ENCODE measurements around the gene ABCB1. TPM values are rescaled to one million over a fixed set of nuclear protein-coding genes. Genes with fewer than 3 reads are reported as not detected.

ABCB1 gene
- total RNA-seq (2014; rRNA removed; shearing (Covaris generic); ENCODE audit: low replicate concordance) = 0.59 and 0.81 TPM in 2 replicates

DNA sequence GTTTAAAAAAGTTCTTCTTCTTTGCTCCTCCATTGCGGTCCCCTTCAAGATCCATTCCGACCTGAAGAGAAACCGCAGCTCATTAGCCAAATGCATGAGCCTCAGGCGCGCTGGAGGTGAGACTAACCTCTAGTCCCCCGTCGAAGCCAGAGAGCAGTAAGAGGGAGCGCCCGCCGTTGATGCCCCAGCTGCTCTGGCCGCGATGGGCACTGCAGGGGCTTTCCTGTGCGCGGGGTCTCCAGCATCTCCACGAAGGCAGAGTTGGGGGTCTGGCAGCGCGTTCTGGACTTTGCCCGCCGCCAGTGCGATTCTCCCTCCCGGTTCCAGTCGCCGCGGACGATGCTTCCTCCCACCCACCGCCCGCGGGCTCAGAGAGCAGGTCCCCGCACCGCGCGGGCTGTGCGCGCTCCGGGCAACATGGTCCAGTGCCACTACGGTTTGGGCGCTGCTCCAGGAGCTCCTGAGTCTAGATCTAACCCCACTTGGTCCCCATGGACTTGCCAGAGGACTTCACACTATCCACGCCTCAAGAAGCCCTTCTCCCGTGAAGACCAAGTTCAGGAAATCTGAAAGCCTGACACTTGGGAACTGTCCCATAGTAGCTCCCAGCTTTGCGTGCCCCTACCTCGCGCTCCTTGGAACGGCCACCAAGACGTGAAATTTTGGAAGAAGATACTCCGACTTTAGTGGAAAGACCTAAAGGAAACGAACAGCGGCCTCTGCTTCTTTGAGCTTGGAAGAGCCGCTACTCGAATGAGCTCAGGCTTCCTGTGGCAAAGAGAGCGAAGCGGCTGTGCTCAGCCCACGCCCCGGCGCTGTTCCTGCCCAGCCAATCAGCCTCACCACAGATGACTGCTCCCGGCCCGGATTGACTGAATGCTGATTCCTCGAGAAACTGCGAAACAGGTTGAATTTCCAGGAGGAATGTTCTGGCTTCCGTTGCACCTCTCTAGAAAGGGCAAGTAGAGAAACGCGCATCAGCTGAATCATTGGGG, at the start of gene ABCB1:
ABCB1 (minus strand) TSS at position 755 of the 995 bp plus-strand sequence; CDS start at position 55, 700 bp downstream.
- DNase-seq = peak; percentile 45
- no peaks in the 10 kb centered on the region for H3K36me3 ChIP-seq
- H3K27me3 ChIP-seq = no peaks in the 10 kb centered on the region; the same call in 1 of the 2 replicates
- H3K9me3 ChIP-seq = no peaks in the 10 kb centered on the region
- peak within 1 kb of the TSS; percentile 44 for H3K4me3 ChIP-seq

DNA sequence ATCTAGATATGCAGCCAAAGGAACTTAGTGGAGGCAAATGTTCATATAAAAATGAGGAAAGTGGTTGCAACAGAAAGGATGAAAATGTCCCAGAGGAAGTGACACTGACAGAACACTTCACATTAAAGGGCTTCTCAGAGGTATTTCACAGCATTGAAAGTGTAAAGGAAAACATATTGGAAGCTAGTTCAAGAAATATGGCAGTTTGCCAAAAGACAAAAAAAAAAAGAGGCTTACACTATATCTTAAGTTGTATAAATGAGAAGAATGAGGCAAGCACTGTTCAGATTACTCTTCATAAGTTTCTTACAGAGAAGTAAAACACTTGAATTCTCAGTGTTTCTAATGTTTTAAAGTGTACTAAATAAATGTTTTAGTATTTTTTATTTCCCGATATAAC, 47.6 kb upstream of the ABCB1 start:
- DNase-seq = no peak
- H3K9me3 ChIP-seq = no peaks in the 10 kb centered on the region
- H3K4me3 ChIP-seq = no peak overlapping the region
- H3K36me3 ChIP-seq = no peaks in the 10 kb centered on the region
- H3K27me3 ChIP-seq = no peaks in the 10 kb centered on the region

DNA sequence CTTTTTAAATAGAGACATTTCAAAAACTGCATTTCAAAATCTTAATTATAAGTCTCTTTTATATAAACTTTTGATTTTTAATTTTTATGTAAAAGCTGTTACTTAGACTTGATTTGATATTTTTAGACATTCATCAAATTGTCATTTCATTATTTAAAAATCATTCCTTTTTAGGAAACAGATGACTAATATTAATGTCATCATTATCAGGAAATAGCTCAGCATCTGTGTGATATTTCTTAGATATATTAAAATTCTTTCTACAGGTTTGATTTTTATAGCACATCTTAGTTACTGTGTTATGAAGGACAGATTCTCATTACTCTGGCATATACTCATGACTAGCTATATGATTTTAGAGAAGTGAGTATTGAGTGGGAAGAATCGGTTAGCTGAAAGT, 44.8 kb upstream of the ABCB1 start:
- no peaks in the 10 kb centered on the region for H3K27me3 ChIP-seq
- DNase-seq = no peak
- H3K9me3 ChIP-seq = no peaks in the 10 kb centered on the region
- no peaks in the 10 kb centered on the region for H3K36me3 ChIP-seq
- no peak overlapping the region for H3K4me3 ChIP-seq

DNA sequence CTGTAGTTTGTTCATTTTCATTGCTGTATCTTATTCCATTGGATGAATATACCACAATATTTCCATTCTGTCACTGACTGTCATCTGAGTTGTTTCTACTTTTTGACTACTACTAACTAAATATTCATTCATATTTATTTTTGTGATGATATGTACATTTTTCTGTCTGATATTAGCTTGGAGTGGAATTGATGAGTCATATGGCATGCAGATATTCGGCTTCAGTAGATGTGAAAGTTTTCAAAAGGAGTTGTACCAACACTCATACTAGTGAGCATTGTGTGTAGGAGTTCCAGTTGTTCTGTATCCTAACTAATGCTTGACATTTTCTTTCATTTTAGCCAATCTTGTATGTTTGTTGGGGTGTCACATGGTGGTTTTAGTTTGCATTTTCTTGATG, 35.2 kb upstream of the ABCB1 start:
- no peaks in the 10 kb centered on the region for H3K27me3 ChIP-seq
- DNase-seq = no peak
- no peaks in the 10 kb centered on the region for H3K9me3 ChIP-seq
- no peaks in the 10 kb centered on the region for H3K36me3 ChIP-seq
- no peak overlapping the region for H3K4me3 ChIP-seq

DNA sequence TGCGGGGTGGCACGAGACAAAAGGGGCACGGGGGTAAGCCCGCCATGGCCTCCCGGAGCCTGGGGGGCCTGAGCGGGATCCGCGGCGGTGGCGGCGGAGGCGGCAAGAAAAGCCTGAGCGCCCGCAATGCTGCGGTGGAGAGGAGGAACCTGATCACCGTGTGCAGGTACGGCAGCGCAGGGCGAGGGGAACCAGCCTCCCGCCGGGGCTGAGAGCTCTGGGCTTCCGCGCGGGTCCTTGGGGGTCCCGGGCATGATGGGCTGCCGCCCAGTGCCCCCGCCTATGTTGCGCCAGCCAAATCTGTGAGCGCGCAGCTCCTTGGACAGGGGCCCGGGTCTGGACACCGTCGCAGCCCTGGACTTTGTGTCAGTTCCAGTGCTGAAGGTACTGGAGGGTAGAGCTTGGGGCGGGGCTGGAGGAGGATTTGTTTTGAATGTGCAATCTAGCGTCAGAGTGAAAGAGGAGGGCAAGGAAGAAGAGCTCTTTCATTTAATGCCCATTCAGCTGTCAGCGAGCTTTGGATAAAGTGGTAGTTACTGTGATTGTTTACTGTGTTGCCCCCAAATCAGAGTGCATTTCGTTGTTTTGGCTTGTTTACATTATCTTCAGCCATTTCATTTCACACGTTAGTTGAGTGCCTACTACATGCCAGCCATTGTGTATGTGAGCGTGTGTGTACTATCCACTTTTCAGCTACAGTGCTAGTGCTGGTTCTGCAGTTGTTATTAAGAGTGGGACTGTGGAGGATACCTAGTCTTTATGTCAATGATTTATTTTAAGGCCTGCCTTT, 28.3 kb upstream of the ABCB1 start:
- Histone ChIP-seq H3K4me3 (peak overlapping the region; percentile 55), H3K27me3 (no peaks in the 10 kb centered on the region), H3K9me3 (no peaks in the 10 kb centered on the region), H3K36me3 (no peaks in the 10 kb centered on the region)
- peak; percentile 26 for DNase-seq

DNA sequence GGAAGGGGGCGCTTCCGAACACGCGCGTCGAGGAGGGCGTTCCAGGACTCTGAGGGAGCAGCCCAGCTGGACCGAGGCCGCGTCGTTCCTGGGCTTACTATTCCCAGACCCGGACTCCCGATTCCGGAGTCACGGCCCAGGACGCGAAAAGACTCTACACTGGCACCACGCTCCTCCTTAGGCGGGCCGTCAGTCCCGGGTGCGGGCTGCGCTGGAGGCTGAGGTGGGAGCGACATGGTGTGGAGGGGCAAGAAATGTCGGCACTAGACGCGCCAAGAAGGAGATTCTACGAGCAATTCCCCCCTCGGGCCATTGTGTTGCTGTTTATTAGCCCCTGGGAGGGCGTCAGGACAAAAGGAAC, 26.9 kb upstream of the ABCB1 start:
- no peaks in the 10 kb centered on the region for H3K9me3 ChIP-seq
- H3K36me3 ChIP-seq = no peaks in the 10 kb centered on the region
- no peak for DNase-seq

DNA sequence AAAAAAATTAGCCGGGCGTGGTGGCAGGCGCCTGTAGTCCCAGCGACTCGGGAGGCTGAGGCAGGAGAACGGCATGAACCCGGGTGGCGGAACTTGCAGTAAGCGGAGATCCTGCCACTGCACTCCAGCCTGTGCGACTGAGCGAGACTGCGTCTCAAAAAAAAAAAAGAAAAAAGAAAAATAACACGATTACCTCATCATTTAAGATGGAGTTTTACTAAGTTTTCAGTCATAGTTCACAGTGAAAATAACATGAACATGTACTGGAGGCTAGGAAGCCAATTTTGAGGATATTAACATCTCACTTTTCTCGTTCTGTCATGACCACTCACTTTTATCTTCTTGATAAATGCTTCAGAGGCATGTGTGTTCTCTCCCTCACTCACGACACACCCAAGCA, 24.4 kb upstream of the ABCB1 start:
- Histone ChIP-seq H3K36me3 (no peaks in the 10 kb centered on the region), H3K27me3 (no peaks in the 10 kb centered on the region), H3K9me3 (no peaks in the 10 kb centered on the region), H3K4me3 (no peak overlapping the region)
- DNase-seq = no peak

More for the DNA sequence above, 26.9 kb upstream of the ABCB1 start:
- H3K27me3 ChIP-seq = no peaks in the 10 kb centered on the region
- H3K4me3 ChIP-seq = peak overlapping the region; percentile 55

DNA sequence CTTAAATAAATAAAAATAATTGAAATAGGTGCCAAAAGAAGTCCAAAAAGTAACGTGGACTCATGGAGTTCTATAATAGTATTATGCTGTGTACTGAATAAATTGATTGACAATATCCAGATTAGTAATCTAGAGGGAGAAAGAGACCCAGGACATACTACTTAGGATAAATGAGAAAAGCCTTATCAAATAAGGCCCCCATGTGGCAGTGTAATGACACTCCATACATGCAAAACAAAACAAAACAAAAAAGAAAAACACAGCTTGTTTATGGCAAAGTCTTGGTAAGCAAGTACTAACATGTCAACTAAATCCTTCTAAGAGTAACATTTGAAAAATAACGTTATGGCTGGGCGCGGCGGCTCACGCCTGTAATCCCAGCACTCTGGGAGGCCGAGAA, 23.9 kb upstream of the ABCB1 start:
- Histone ChIP-seq H3K4me3 (no peak overlapping the region), H3K36me3 (no peaks in the 10 kb centered on the region)

DNA sequence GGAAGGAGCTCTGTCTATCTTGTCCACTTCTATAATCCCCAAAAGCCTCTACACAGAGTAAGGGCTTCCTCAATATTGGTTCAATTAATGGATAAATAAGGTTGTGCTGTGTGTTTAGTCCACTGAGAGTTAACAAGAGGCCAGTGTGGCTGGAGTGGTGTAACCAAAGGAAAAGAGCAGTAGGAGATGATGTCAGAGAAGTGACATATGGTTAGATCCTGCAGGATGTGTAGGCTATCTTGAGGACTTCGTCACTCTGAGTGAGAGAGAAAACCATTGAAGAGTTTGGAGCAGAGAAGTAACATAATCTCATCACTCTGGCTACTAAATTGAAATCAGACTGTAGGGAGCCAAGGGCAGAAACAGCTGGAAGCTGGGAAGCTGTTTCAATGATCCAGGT, 14.5 kb upstream of the ABCB1 start:
- Histone ChIP-seq H3K27me3 (no peaks in the 10 kb centered on the region), H3K4me3 (no peak overlapping the region), H3K36me3 (no peaks in the 10 kb centered on the region), H3K9me3 (no peaks in the 10 kb centered on the region)
- no peak for DNase-seq

More for the DNA sequence above, 23.9 kb upstream of the ABCB1 start:
- no peaks in the 10 kb centered on the region for H3K9me3 ChIP-seq
- DNase-seq = no peak
- no peaks in the 10 kb centered on the region for H3K27me3 ChIP-seq

DNA sequence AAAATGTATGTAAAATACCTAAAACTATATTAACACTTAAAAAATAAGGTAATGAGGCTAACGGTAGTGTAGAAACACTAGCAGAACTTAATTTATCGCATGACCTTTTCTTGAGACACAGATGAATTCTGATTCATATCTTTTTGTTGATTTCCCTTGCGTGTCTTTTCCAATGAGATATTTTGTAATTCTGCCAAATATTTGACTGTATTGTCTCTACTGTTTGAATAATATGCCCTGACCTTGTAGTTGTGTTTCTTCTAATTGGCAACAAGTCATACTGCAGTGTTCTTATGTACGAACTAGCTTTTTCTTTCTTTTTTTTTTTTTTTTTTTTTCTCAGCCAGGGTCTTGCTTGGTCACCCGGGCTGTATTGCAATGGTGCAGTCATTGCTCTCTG, 9.2 kb upstream of the ABCB1 start:
- no peaks in the 10 kb centered on the region for H3K36me3 ChIP-seq
- no peaks in the 10 kb centered on the region for H3K9me3 ChIP-seq
- no peak for DNase-seq
- no peak overlapping the region for H3K4me3 ChIP-seq
- no peaks in the 10 kb centered on the region for H3K27me3 ChIP-seq

DNA sequence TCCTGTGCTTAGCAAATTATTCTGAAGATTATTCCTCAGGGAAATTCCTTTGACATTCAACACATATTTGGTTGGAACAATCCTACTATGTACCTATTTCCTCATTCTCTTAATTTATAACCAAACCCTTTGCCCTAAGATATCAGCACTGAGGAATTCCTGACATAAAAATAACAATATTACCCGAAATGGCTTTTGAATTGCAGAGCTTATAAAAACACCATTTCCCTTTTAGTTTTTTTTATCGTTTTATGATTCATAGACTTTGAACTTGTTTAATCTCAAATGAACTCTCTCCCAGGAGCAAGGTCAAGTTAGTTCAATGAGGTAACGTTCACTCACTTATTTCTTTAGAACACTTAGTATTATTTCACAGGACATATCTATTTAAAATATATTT, 7.7 kb upstream of the ABCB1 start:
- Histone ChIP-seq H3K36me3 (no peaks in the 10 kb centered on the region), H3K9me3 (no peaks in the 10 kb centered on the region), H3K27me3 (no peaks in the 10 kb centered on the region), H3K4me3 (no peak overlapping the region)
- no peak for DNase-seq

DNA sequence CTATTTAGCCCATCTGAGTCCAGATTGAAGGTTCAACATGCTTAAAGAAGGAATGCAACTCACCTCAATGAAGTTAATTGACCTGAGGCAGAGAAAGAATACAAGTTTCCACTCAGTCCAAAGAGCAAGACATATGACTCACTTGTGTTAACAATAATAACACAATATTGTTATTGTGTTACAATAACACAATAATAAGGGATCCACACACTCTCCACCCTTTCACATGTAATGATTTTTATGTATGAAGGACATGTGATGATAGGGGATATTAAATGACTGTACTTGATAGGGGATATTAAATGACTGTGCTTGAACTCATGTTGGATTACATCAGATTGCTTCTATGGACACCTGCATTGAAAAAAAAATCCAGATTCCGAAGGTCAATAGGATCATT, 3.6 kb upstream of the ABCB1 start:
- H3K36me3 ChIP-seq = no peaks in the 10 kb centered on the region
- H3K4me3 ChIP-seq = no peak overlapping the region
- no peaks in the 10 kb centered on the region for H3K27me3 ChIP-seq
- H3K9me3 ChIP-seq = no peaks in the 10 kb centered on the region
- DNase-seq = no peak

DNA sequence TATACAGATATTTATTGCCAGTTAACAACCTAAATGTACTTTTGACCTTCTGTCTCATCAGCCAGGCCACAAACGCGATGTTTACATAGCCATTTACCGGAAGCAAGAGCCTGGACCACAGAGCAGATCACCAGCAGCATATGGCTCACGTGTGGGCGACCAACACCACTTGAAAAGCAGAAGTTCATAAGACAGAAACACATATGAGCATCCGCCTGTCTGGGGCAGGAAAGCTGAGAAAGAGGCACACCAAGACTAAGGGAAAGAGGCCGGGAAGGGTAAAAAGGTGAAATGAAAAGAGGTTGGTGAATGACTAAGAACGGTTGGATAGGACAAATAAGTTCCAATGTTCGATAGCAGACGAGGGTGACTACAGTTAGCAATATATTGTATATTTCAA, 1.3 kb downstream of the ABCB1 start:
- Histone ChIP-seq H3K4me3 (no peak overlapping the region; the same call in 1 of the 2 replicates), H3K9me3 (no peaks in the 10 kb centered on the region), H3K36me3 (no peaks in the 10 kb centered on the region), H3K27me3 (no peaks in the 10 kb centered on the region; the same call in 1 of the 2 replicates)
- no peak for DNase-seq

DNA sequence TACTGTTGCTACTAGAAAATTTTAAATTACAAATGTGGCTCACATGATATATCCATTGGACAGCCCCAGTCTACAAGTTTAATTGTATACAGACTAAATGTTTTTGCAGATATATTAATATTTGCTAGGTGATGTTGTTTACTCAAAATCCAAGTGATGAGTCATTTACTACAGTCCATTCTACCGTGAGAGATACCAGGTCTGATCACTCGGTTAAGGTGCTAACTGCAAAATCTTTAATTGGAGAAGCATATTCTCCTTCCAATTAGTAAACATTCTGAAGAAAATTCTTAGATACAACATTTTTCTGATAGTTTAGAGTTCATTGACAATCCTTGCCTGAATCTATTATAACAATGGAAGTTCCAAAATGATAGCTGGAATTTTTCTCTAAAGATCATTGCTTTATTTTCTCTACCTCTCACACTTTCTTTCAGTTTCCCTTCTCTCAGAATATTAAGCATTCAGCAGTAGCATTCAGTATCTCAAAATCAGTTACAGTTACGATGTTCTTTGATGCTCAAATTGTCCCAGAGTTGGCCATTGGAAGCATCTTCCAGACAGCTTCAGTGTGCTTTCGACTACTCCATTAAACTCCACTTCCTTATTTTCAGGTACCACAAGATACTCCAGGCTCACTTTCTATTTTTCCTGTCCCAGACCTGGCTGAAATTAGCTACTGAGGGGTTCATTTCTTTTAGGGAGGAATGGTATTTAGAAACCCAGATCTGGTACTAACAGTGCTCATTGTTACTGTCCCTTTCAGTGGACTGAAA, 2.3 kb downstream of the ABCB1 start:
- Histone ChIP-seq H3K9me3 (no peaks in the 10 kb centered on the region), H3K27me3 (no peaks in the 10 kb centered on the region; the same call in 1 of the 2 replicates), H3K36me3 (no peaks in the 10 kb centered on the region), H3K4me3 (no peak overlapping the region)
- DNase-seq = no peak

DNA sequence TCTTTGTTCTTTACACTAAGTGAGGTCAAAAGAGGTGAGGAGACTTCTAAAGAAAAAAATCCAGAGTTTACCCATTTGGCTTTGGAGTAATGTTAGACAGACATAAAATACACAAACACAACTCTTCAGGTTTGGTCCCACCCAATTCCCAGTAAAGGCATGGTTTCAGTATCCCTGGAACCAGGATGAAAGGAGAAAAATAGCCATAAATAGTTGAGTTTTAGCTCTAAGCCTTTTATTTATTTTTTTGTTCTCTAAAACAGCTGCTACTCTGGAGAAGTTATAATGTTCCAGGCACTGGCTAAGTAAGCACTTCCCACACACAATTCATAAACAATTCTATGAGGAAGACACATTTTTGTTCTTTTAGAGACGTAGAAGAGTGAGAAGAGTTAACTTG, 4.0 kb downstream of the ABCB1 start:
- Histone ChIP-seq H3K36me3 (no peaks in the 10 kb centered on the region), H3K27me3 (no peaks in the 10 kb centered on the region; the same call in 1 of the 2 replicates), H3K9me3 (no peaks in the 10 kb centered on the region), H3K4me3 (no peak overlapping the region)
- no peak for DNase-seq

DNA sequence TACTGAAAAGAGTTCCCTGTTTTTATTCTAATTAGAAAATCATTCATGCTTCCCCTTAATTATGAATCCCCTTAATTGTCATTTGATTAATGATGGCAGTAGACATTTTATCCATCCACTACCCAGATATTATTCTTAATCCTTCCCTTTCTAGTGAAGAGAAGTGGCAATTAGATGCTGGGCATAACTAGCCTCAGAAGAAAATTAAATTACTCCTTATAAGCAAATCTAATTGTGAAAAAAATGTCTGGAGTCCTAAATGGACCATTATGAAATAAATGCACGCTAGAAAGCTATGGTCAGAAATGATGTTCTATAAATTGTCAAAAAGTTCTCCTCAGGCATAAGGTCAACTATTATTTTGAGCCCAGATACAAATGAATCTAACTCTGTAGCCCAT, 4.5 kb downstream of the ABCB1 start:
- Histone ChIP-seq H3K27me3 (no peaks in the 10 kb centered on the region; the same call in 1 of the 2 replicates), H3K36me3 (no peaks in the 10 kb centered on the region), H3K9me3 (no peaks in the 10 kb centered on the region), H3K4me3 (no peak overlapping the region)
- no peak for DNase-seq

DNA sequence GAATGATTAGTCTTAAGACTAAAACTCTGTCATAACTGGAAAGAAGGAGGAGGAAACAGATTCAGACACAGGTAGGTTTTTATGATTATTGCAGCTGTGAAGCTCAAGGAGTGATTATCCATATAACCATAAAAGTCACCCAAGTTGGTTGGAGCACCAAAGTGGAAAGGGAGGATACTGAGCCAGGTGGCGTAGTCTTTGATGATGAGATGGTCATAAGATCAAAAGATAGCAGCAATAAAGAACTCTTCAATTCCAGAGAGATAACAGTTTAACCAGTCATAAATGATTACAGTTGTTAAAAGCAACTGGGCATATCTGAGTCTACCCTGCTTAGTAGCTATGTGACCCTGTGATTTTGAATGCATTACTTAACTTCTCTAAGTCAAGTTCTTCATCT, 8.4 kb downstream of the ABCB1 start:
- Histone ChIP-seq H3K36me3 (no peaks in the 10 kb centered on the region), H3K9me3 (no peaks in the 10 kb centered on the region), H3K27me3 (no peaks in the 10 kb centered on the region; the same call in 1 of the 2 replicates), H3K4me3 (no peak overlapping the region)
- DNase-seq = no peak

All from MG63 (cell line).